HepG2 (cell line): ENCODE measurements around the gene ITPR1. TPM values are rescaled to one million over a fixed set of nuclear protein-coding genes. Genes with fewer than 3 reads are reported as not detected.

Experiments
- ATAC-seq: fragments of 200-7000 bp; cut with Tn5 transposase; 3 replicates; pipeline ENCODE4 v1.9.1; 2020; ENCODE audit warnings: mild to moderate bottlenecking, moderate library complexity
- BruUV-seq: library from RNA; stranded (reverse); fragments of 400-500 nt; replicated peaks from 2 replicates; lab custom pipeline; 2021; lab: Mats Ljungman, UMichigan
- CTCF ChIA-PET: fragments of 300-600 bp; formaldehyde crosslinking; extraction: SDS; loops from one replicate; lab custom pipeline; 2021; ENCODE audit warnings: low total read pairs, inconsistent platforms, low intra/inter-chr PET ratio; lab: Yijun Ruan, JAX
- POLR2A ChIA-PET: fragments of 350-600 bp; sonication (Branson Sonifier 250); formaldehyde crosslinking; loops from one replicate; lab custom pipeline; 2020; ENCODE audit warnings: antibody characterized with exemption, inconsistent platforms; lab: Yijun Ruan, JAX
- DNase-seq: peaks from one replicate; pipeline ENCODE4 v3.0.0-alpha.2; 2015; ENCODE audit warnings: low spot score
- FAIRE-seq: peaks from 3 replicates; lab custom pipeline; 2011; peaks lifted over from hg19 to GRCh38; lab: Jason Lieb, UNC
- H2AFZ ChIP-seq: one replicate; pipeline ENCODE4 v1.6.1; 2011; ENCODE audit warnings: low read length, inconsistent platforms
- H3K27ac ChIP-seq: fragments of 300-600 bp; 3 replicates; pipeline ENCODE4 v1.8.0; 2011; ENCODE audit warnings: mixed run types, mild to moderate bottlenecking, mixed read lengths, low read length, inconsistent platforms; ENCODE audit not compliant: insufficient read depth; ENCODE audit errors: extremely low read length
- H3K27me3 ChIP-seq, 2 experiments: fragments of 200-600 bp in 1 of 2; 2 replicates in 1 of 2; 3 replicates in 1 of 2; pipeline versions ENCODE4 v1.6.0 to v1.8.0; 2011; ENCODE audit warnings: low read length in 2 of 2, mild to moderate bottlenecking in 2 of 2, moderate library complexity in 2 of 2, inconsistent platforms in 1 of 2; ENCODE audit not compliant: insufficient read depth in 2 of 2, control insufficient read depth in 1 of 2
- H3K36me3 ChIP-seq, 2 experiments: fragments of 200-600 bp in 1 of 2; replicated peaks in 1 of 2; 2 replicates in 1 of 2; 3 replicates in 1 of 2; pipeline versions ENCODE4 v1.5.1 to v1.8.0; 2011; ENCODE audit warnings: low read length in 2 of 2, inconsistent platforms in 1 of 2; ENCODE audit not compliant: insufficient read depth in 2 of 2, control insufficient read depth in 1 of 2
- H3K4me1 ChIP-seq: 2 replicates; pipeline ENCODE4 v1.5.1; 2012; ENCODE audit warnings: low read length, inconsistent platforms; ENCODE audit not compliant: insufficient read depth
- H3K4me2 ChIP-seq: 2 replicates; pipeline ENCODE4 v1.6.0; 2011; ENCODE audit warnings: low read depth, low read length, inconsistent platforms
- H3K4me3 ChIP-seq, 3 experiments: fragments of 200-600 bp in 1 of 3; sonication (generic), shearing (Covaris generic) in 1 of 3; replicated peaks in 1 of 3; 2 replicates each; pipeline ENCODE4 v1.5.1; 2011 to 2016; ENCODE audit warnings: low read length in 3 of 3, inconsistent platforms in 2 of 3, low read depth in 2 of 3, mild to moderate bottlenecking in 2 of 3, control low read depth in 1 of 3, mixed read lengths in 1 of 3; ENCODE audit not compliant: insufficient read depth in 1 of 3
- H3K79me2 ChIP-seq: one replicate; pipeline ENCODE4 v1.6.1; 2011; ENCODE audit warnings: low read length, inconsistent platforms; ENCODE audit not compliant: insufficient read depth
- H3K9ac ChIP-seq: 2 replicates; pipeline ENCODE4 v1.6.0; 2011; ENCODE audit warnings: mild to moderate bottlenecking, low read depth, low read length, inconsistent platforms; ENCODE audit not compliant: insufficient read depth
- H3K9me3 ChIP-seq: 2 replicates; pipeline ENCODE4 v1.5.1; 2012; ENCODE audit warnings: mild to moderate bottlenecking, low read length
- H4K20me1 ChIP-seq: 2 replicates; pipeline ENCODE4 v1.6.0; 2011; ENCODE audit warnings: inconsistent platforms, mild to moderate bottlenecking, low read length, moderate library complexity; ENCODE audit not compliant: insufficient read depth
- AGO2 ChIP-seq: fragments of 200-400 bp; formaldehyde crosslinking; optimal IDR thresholded peaks from 2 replicates; pipeline ENCODE3; 2017; ENCODE audit warnings: mild to moderate bottlenecking, low read depth, low read length, moderate library complexity
- CHD4 ChIP-seq: fragments of 200-600 bp; sonication (generic); IDR thresholded peaks from 2 replicates; pipeline ENCODE4 v1.7.0; 2017; ENCODE audit warnings: mild to moderate bottlenecking, low read length, borderline replicate concordance
- PTBP1 ChIP-seq: fragments of 200-400 bp; formaldehyde crosslinking; IDR thresholded peaks from 2 replicates; pipeline ENCODE4 v1.6.1; 2018; ENCODE audit warnings: low read length, low read depth; ENCODE audit not compliant: poor library complexity, severe bottlenecking
- ZNF224 ChIP-seq: sonication (generic); formaldehyde crosslinking; IDR thresholded peaks from 2 replicates; pipeline ENCODE4 v1.5.0; 2020; ENCODE audit warnings: mild to moderate bottlenecking, missing genetic modification reagents
- ZNF234 ChIP-seq: sonication (generic); formaldehyde crosslinking; conservative IDR thresholded peaks from 2 replicates; pipeline ENCODE4 v1.5.1; 2020; ENCODE audit warnings: mild to moderate bottlenecking, missing genetic modification reagents
- ZNF260 ChIP-seq: sonication (generic); formaldehyde crosslinking; IDR thresholded peaks from 2 replicates; pipeline ENCODE4 v1.4.0; 2020; ENCODE audit warnings: missing genetic modification reagents, low read depth, mild to moderate bottlenecking, borderline replicate concordance
- ZNF562 ChIP-seq: sonication (generic); formaldehyde crosslinking; IDR thresholded peaks from 2 replicates; pipeline ENCODE4 v1.8.0; 2022; ENCODE audit warnings: missing genetic modification reagents, borderline replicate concordance
- WGBS: methylation state at CpG from one replicate; pipeline ENCODE4 v1.1.6; 2017; ENCODE audit warnings: low lambda C conversion rate; 5-methylcytosine and 5-hydroxymethylcytosine counted together
- in situ Hi-C: cut with HindIII; loops from 2 replicates; pipeline ENCODE4 v1.10.0; 2017; ENCODE audit warnings: low pct_unique_long_range_greater_than_20kb; ENCODE audit not compliant: extremely low pct_ligation_motif_present
- intact Hi-C: fragments of 100-400 bp; cut with micrococcal nuclease; formaldehyde crosslinking; loops from one replicate; pipeline ENCODE4 v1.10.0; 2022; ENCODE audit not compliant: unreplicated experiment
- polyA plus RNA-seq, 8 experiments: library from polyadenylated mRNA; depleted of rRNA in 3 of 8; stranded (reverse) in 7 of 8; unstranded in 1 of 8; fragments of >200 nt; fragmentation: Illumina TruSeq in 4 of 8; extraction: Trizol in 4 of 8; gene quantifications; 2 replicates each; pipeline versions ENCODE4 v1.2.1 to v1.2.3, GENCODE V29; 2011 to 2016; ENCODE audit warnings: low read depth in 4 of 8, missing spikeins in 1 of 8, mixed read lengths in 1 of 8; ENCODE audit not compliant: insufficient read depth in 1 of 8
- total RNA-seq, 5 experiments: library from RNA; depleted of rRNA; stranded (reverse); fragments of >200 nt; fragmentation: Illumina TruSeq; extraction: Trizol; gene quantifications; 2 replicates each; pipeline ENCODE4 v1.2.3, GENCODE V29; 2016; ENCODE audit warnings: low read depth in 1 of 5
- TF ChIP-seq, protein P1 (sequence below): sonication (generic); formaldehyde crosslinking; conservative IDR thresholded peaks from 2 replicates; pipeline ENCODE4 v1.5.0; 2020; ENCODE audit warnings: missing genetic modification reagents
- TF ChIP-seq, protein P2 (sequence below): sonication (generic); formaldehyde crosslinking; IDR thresholded peaks from 2 replicates; pipeline ENCODE4 v1.8.0; 2022; ENCODE audit warnings: mild to moderate bottlenecking, missing genetic modification reagents
- TF ChIP-seq, protein P3 (sequence below): sonication (generic); formaldehyde crosslinking; IDR thresholded peaks from 2 replicates; pipeline ENCODE4 v1.8.0; 2022; ENCODE audit warnings: missing genetic modification reagents, mild to moderate bottlenecking, moderate library complexity, borderline replicate concordance

Gene ITPR1
- total and polyA plus RNA-seq, 2 of the 13 experiments (the other 11 are each of a cell fraction or from before 2014, with no cell fraction given) = 10.0 to 11.4 TPM

DNA sequence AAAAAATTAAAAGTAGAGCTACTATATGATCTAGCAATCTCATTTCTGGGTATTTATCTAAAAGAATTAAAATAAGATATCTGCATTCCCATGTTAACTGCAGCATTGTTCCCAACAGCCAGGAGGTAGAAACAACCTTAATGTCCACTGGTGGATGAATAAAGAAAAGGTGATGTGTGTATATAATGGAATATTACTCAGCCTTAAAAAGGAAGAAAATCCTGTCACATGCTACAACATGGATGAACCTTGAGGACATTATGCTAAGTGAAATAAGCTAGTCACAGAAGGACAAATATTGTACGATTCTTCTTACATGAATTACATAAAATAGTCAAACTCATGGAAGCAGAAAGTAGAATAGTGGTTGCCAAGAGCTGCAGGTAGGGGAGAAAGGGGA is 366.6 kb downstream of the ITPR1 start:
- DNase-seq = no peak
- no peaks in the 10 kb centered on the region; a peak in 1 of 5 replicates for H3K27me3 ChIP-seq
- ChIA-PET POLR2A (no interaction called here), CTCF (no interaction called here)
- no peak overlapping the region for H3K27ac ChIP-seq
- no peaks in the 10 kb centered on the region for H3K79me2 ChIP-seq
- no peak overlapping the region for H3K4me2 ChIP-seq
- in situ Hi-C loops (no loop called here), intact Hi-C loops (no loop called here)
- H3K9ac ChIP-seq = no peak overlapping the region
- peaks cover 11% of the 10 kb centered on the region; the same call in 1 of the 2 replicates for H3K4me1 ChIP-seq
- no peak overlapping the region for H2AFZ ChIP-seq
- no peaks in the 10 kb centered on the region for H3K36me3 ChIP-seq
- 5% methylated on average over 1 of the region's 1 CpG for WGBS
- peaks cover 5% of the 10 kb centered on the region; the same call in 1 of the 2 replicates for H3K9me3 ChIP-seq
- no peak for FAIRE-seq
- H4K20me1 ChIP-seq = no peaks in the 10 kb centered on the region
- no peak for ATAC-seq
- H3K4me3 ChIP-seq = no peak overlapping the region
- BruUV-seq = no TSS peak
- TF ChIP-seq ZNF562 (CRISPR knock-in tag) = no peak
- TF ChIP-seq AGO2 = no peak
- TF ChIP-seq ZNF224 (CRISPR knock-in tag) = no peak
- no peak for TF ChIP-seq ZNF260
- TF ChIP-seq, protein P1, sequence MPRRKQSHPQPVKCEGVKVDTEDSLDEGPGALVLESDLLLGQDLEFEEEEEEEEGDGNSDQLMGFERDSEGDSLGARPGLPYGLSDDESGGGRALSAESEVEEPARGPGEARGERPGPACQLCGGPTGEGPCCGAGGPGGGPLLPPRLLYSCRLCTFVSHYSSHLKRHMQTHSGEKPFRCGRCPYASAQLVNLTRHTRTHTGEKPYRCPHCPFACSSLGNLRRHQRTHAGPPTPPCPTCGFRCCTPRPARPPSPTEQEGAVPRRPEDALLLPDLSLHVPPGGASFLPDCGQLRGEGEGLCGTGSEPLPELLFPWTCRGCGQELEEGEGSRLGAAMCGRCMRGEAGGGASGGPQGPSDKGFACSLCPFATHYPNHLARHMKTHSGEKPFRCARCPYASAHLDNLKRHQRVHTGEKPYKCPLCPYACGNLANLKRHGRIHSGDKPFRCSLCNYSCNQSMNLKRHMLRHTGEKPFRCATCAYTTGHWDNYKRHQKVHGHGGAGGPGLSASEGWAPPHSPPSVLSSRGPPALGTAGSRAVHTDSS (CRISPR knock-in tag) = no peak
- TF ChIP-seq, protein P2, sequence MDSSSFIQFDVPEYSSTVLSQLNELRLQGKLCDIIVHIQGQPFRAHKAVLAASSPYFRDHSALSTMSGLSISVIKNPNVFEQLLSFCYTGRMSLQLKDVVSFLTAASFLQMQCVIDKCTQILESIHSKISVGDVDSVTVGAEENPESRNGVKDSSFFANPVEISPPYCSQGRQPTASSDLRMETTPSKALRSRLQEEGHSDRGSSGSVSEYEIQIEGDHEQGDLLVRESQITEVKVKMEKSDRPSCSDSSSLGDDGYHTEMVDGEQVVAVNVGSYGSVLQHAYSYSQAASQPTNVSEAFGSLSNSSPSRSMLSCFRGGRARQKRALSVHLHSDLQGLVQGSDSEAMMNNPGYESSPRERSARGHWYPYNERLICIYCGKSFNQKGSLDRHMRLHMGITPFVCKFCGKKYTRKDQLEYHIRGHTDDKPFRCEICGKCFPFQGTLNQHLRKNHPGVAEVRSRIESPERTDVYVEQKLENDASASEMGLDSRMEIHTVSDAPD = no peak
- TF ChIP-seq CHD4 = no peak
- TF ChIP-seq, protein P3, sequence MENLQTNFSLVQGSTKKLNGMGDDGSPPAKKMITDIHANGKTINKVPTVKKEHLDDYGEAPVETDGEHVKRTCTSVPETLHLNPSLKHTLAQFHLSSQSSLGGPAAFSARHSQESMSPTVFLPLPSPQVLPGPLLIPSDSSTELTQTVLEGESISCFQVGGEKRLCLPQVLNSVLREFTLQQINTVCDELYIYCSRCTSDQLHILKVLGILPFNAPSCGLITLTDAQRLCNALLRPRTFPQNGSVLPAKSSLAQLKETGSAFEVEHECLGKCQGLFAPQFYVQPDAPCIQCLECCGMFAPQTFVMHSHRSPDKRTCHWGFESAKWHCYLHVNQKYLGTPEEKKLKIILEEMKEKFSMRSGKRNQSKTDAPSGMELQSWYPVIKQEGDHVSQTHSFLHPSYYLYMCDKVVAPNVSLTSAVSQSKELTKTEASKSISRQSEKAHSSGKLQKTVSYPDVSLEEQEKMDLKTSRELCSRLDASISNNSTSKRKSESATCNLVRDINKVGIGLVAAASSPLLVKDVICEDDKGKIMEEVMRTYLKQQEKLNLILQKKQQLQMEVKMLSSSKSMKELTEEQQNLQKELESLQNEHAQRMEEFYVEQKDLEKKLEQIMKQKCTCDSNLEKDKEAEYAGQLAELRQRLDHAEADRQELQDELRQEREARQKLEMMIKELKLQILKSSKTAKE = no peak
- no peak for TF ChIP-seq ZNF234
- no peak for TF ChIP-seq PTBP1
